Thyroid gland (tissue), 4 donors: ENCODE results near the gene ZC3H10.

ENCODE experiments used
- POLR2A ChIP-seq, 2 donors: fragments of 450-650 bp; IDR thresholded peaks; one replicate each; pipeline ENCODE4 v1.6.1; 2017; ENCODE audit warnings: antibody characterized with exemption in 2 of 2, mild to moderate bottlenecking in 2 of 2, moderate library complexity in 1 of 2
- TF ChIP-seq, protein P1 (sequence below), 6 experiments: fragments of 200-600 bp in 3 of 6; fragments of 450-650 bp in 3 of 6; sonication (generic) in 3 of 6; IDR thresholded peaks; one replicate each; pipeline ENCODE4 v1.5.1; 2016 to 2019; ENCODE audit warnings: antibody characterized with exemption in 6 of 6, mild to moderate bottlenecking in 2 of 6, inconsistent platforms in 1 of 6, moderate library complexity in 1 of 6

DNA sequence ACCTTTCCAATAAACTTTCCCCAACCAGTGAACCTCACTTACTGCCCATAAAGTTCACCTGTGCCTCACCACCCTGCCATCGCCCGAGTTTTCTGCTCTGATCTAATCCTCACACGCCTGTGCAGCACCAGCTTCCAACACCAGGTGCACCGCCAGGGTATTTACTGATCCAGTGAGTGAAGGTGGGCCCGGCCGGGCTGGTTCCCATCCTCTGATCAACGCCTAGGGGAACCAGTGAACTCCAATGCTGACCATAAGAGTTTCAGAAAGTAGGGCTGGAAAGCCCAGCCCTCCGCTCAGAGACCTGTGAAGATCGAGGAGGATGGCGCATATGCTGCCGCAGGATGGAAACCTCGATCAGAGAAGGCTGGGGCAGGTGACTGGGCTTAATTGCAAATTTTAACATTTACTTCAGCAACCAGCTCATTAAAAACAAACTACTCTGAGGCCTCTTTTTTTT is 33.6 kb downstream of the ZC3H10 start:
- no peak for TF ChIP-seq POLR2A (IDR thresholded peaks at IDR 0.05)
- TF ChIP-seq, protein P1, sequence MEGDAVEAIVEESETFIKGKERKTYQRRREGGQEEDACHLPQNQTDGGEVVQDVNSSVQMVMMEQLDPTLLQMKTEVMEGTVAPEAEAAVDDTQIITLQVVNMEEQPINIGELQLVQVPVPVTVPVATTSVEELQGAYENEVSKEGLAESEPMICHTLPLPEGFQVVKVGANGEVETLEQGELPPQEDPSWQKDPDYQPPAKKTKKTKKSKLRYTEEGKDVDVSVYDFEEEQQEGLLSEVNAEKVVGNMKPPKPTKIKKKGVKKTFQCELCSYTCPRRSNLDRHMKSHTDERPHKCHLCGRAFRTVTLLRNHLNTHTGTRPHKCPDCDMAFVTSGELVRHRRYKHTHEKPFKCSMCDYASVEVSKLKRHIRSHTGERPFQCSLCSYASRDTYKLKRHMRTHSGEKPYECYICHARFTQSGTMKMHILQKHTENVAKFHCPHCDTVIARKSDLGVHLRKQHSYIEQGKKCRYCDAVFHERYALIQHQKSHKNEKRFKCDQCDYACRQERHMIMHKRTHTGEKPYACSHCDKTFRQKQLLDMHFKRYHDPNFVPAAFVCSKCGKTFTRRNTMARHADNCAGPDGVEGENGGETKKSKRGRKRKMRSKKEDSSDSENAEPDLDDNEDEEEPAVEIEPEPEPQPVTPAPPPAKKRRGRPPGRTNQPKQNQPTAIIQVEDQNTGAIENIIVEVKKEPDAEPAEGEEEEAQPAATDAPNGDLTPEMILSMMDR (IDR thresholded peaks at IDR 0.05), result peak in 4 of 6 experiments; percentile 27 to 55 (median 37)
